NCI-H2029 (cell line): ENCODE measurements around the gene GADD45GIP1.

Experiments used
- DNase-seq: peaks from one replicate; lab custom pipeline; 2025; lab: John Stamatoyannopoulos, UW

Gene GADD45GIP1

DNA sequence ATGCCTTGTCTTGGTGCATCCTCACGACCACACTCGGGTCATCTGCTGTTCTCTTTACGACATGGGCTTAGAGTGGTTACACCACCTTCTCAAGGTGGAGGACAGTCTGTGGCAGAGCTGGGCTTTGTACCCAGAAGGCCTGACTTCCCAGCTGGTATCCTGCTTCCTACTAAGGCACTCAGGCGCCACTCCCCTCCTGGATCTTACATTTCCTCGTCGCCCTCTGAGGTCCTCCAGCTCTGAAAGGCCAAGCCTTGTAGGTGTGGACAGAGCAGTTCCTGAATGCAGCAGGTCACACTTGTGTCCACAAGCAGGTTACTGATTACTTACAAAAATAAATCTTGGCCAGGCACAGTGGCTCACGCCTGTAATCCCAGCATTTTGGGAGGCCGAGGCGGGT lies 49.9 kb downstream of the GADD45GIP1 start:
- DNase-seq: no peak
